GM23338 (cell line): Measurements from ENCODE around the gene TSPAN1. TPM values are rescaled to one million over a fixed set of nuclear protein-coding genes. Genes with fewer than 3 reads are reported as not detected.

ENCODE experiments used
- ATAC-seq: fragments of 200-7000 bp; cut with Tn5 transposase; 3 replicates; pipeline ENCODE4 v1.9.1; 2020
- DNase-seq: peaks from one replicate; pipeline ENCODE4 v3.0.0-alpha.2; 2015; ENCODE audit warnings: low spot score
- H2AFZ ChIP-seq: fragments of 200-600 bp; sonication (generic); 2 replicates; pipeline ENCODE4 v1.8.0; 2016; ENCODE audit warnings: antibody characterized with exemption, mild to moderate bottlenecking, moderate library complexity
- H3F3A ChIP-seq: fragments of 200-600 bp; sonication (generic); replicated peaks from 2 replicates; pipeline ENCODE4 v1.8.0; 2017; ENCODE audit warnings: antibody characterized with exemption, mixed run types, low read depth
- H3K27ac ChIP-seq: fragments of 200-600 bp; sonication (generic); 2 replicates; pipeline ENCODE4 v1.6.1; 2016; ENCODE audit warnings: low read depth
- H3K27me3 ChIP-seq: fragments of 200-600 bp; sonication (generic); 2 replicates; pipeline ENCODE4 v1.8.0; 2016; ENCODE audit warnings: mild to moderate bottlenecking, mixed run types, moderate library complexity; ENCODE audit not compliant: insufficient read depth
- H3K36me3 ChIP-seq: fragments of 200-600 bp; sonication (generic); 2 replicates; pipeline ENCODE4 v1.8.0; 2016; ENCODE audit warnings: mild to moderate bottlenecking; ENCODE audit not compliant: insufficient read depth
- H3K4me1 ChIP-seq: fragments of 200-600 bp; sonication (generic); 2 replicates; pipeline ENCODE4 v1.8.0; 2016; ENCODE audit warnings: mild to moderate bottlenecking, moderate library complexity; ENCODE audit not compliant: insufficient read depth
- H3K4me2 ChIP-seq: fragments of 200-600 bp; sonication (generic); 2 replicates; pipeline ENCODE4 v1.7.1; 2017; ENCODE audit warnings: mixed run types
- H3K4me3 ChIP-seq: fragments of 200-600 bp; sonication (generic); 2 replicates; pipeline ENCODE4 v1.6.1; 2016; ENCODE audit warnings: mixed run types
- H3K79me2 ChIP-seq: fragments of 200-600 bp; sonication (generic); replicated peaks from 2 replicates; pipeline ENCODE4 v1.8.0; 2017; ENCODE audit warnings: mild to moderate bottlenecking; ENCODE audit not compliant: insufficient read depth
- H3K9me2 ChIP-seq: fragments of 200-600 bp; sonication (generic); 2 replicates; pipeline ENCODE4 v1.8.0; 2017; ENCODE audit not compliant: insufficient read depth
- H4K20me1 ChIP-seq: fragments of 200-600 bp; sonication (generic); replicated peaks from 2 replicates; pipeline ENCODE4 v1.8.0; 2017; ENCODE audit warnings: mild to moderate bottlenecking; ENCODE audit not compliant: insufficient read depth
- H3K27ac Mint-ChIP-seq: 2 replicates; pipeline ENCODE4 v1.8.0; 2020; ENCODE audit warnings: inconsistent platforms, mild to moderate bottlenecking, moderate library complexity, mixed read lengths
- H3K27me3 Mint-ChIP-seq: 3 replicates; pipeline ENCODE4 v1.8.0; 2022; ENCODE audit warnings: low read depth, mild to moderate bottlenecking, moderate library complexity, mixed read lengths, inconsistent platforms; ENCODE audit not compliant: insufficient read depth, poor library complexity
- H3K36me3 Mint-ChIP-seq: 3 replicates; pipeline ENCODE4 v1.8.0; 2021; ENCODE audit warnings: low read depth, mild to moderate bottlenecking, inconsistent platforms, moderate library complexity, mixed read lengths
- H3K4me1 Mint-ChIP-seq: 3 replicates; pipeline ENCODE4 v1.8.0; 2020; ENCODE audit warnings: mild to moderate bottlenecking, inconsistent platforms, mixed read lengths
- H3K4me3 Mint-ChIP-seq: 3 replicates; pipeline ENCODE4 v1.8.0; 2021; ENCODE audit warnings: moderate library complexity, mild to moderate bottlenecking, inconsistent platforms, mixed read lengths
- H3K9me3 Mint-ChIP-seq: 3 replicates; pipeline ENCODE4 v1.8.0; 2020; ENCODE audit warnings: moderate library complexity, mild to moderate bottlenecking, inconsistent platforms, mixed read lengths
- EZH2 ChIP-seq: fragments of 200-600 bp; sonication (generic); IDR thresholded peaks from one replicate; pipeline ENCODE4 v1.8.0; 2017; ENCODE audit warnings: antibody characterized with exemption, mild to moderate bottlenecking, low read depth; ENCODE audit not compliant: unreplicated experiment
- JUNB ChIP-seq: IDR thresholded peaks from one replicate; pipeline ENCODE4 v1.6.1; 2016; ENCODE audit warnings: antibody characterized with exemption; ENCODE audit not compliant: unreplicated experiment
- NANOG ChIP-seq: IDR thresholded peaks from 2 replicates; pipeline ENCODE4 v1.6.1; 2016; ENCODE audit warnings: antibody characterized with exemption, borderline replicate concordance
- POLR2AphosphoS5 ChIP-seq: IDR thresholded peaks from 2 replicates; pipeline ENCODE4 v1.6.1; 2016; ENCODE audit warnings: antibody characterized with exemption, low read depth
- STAT1 ChIP-seq: IDR thresholded peaks from one replicate; pipeline ENCODE4 v1.6.1; 2016; ENCODE audit warnings: antibody characterized with exemption; ENCODE audit not compliant: unreplicated experiment
- ZNF114 ChIP-seq: fragments of 250-450 bp; sonication (Bioruptor Pico); IDR thresholded peaks from 2 replicates; pipeline ENCODE4 v1.5.0; 2020; ENCODE audit warnings: mild to moderate bottlenecking, moderate library complexity
- ZNF331 ChIP-seq: fragments of 250-450 bp; sonication (Bioruptor Pico); IDR thresholded peaks from 2 replicates; pipeline ENCODE4 v1.5.0; 2020; ENCODE audit warnings: low read depth, mild to moderate bottlenecking, moderate library complexity
- polyA plus RNA-seq: library from polyadenylated mRNA; unstranded; fragments of >200 nt; fragmentation: Nextera tagmentation; extraction: Ambion mirVana; gene quantifications from 2 replicates; pipeline ENCODE4 v1.2.1, GENCODE V29; 2016
- total RNA-seq: library from RNA; depleted of rRNA; stranded (reverse); fragments of >200 nt; shearing (Covaris generic); gene quantifications from 2 replicates; pipeline ENCODE4 v1.2.3, GENCODE V29; 2014
- TF ChIP-seq, protein P1 (sequence below): IDR thresholded peaks from one replicate; pipeline ENCODE4 v1.6.1; 2018; ENCODE audit warnings: antibody characterized with exemption; ENCODE audit not compliant: unreplicated experiment
- TF ChIP-seq, protein P2 (sequence below): IDR thresholded peaks from 2 replicates; pipeline ENCODE4 v1.6.1; 2016; ENCODE audit warnings: antibody characterized with exemption

TSPAN1 gene
- total and polyA plus RNA-seq, 2 experiments from 2014 or later = not detected

DNA sequence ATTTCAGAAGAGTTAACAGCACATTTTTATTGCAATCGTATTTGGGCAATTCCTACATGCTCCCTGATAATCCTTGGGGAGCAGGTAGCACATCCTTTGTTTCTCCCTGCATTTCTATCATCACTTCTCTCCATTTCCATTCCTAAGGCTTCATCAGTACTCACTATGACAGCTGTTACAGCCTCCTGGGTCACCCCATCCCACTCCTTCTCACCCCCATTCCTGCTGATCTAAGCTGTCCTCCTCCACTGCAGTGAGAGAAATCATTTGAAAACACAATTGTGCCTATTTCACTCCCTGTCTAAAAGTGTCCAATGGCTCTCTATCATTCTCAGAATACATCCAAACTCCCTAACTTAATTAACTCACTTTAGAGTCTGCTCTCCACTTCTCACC lies 17.0 kb upstream of the TSPAN1 start (continued):
- TF ChIP-seq NANOG (no peak), STAT1 (no peak), EZH2 (no peak), ZNF331 (CRISPR knock-in tag) (no peak), JUNB (no peak)
- TF ChIP-seq, protein P1, sequence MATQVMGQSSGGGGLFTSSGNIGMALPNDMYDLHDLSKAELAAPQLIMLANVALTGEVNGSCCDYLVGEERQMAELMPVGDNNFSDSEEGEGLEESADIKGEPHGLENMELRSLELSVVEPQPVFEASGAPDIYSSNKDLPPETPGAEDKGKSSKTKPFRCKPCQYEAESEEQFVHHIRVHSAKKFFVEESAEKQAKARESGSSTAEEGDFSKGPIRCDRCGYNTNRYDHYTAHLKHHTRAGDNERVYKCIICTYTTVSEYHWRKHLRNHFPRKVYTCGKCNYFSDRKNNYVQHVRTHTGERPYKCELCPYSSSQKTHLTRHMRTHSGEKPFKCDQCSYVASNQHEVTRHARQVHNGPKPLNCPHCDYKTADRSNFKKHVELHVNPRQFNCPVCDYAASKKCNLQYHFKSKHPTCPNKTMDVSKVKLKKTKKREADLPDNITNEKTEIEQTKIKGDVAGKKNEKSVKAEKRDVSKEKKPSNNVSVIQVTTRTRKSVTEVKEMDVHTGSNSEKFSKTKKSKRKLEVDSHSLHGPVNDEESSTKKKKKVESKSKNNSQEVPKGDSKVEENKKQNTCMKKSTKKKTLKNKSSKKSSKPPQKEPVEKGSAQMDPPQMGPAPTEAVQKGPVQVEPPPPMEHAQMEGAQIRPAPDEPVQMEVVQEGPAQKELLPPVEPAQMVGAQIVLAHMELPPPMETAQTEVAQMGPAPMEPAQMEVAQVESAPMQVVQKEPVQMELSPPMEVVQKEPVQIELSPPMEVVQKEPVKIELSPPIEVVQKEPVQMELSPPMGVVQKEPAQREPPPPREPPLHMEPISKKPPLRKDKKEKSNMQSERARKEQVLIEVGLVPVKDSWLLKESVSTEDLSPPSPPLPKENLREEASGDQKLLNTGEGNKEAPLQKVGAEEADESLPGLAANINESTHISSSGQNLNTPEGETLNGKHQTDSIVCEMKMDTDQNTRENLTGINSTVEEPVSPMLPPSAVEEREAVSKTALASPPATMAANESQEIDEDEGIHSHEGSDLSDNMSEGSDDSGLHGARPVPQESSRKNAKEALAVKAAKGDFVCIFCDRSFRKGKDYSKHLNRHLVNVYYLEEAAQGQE = no peak

DNA sequence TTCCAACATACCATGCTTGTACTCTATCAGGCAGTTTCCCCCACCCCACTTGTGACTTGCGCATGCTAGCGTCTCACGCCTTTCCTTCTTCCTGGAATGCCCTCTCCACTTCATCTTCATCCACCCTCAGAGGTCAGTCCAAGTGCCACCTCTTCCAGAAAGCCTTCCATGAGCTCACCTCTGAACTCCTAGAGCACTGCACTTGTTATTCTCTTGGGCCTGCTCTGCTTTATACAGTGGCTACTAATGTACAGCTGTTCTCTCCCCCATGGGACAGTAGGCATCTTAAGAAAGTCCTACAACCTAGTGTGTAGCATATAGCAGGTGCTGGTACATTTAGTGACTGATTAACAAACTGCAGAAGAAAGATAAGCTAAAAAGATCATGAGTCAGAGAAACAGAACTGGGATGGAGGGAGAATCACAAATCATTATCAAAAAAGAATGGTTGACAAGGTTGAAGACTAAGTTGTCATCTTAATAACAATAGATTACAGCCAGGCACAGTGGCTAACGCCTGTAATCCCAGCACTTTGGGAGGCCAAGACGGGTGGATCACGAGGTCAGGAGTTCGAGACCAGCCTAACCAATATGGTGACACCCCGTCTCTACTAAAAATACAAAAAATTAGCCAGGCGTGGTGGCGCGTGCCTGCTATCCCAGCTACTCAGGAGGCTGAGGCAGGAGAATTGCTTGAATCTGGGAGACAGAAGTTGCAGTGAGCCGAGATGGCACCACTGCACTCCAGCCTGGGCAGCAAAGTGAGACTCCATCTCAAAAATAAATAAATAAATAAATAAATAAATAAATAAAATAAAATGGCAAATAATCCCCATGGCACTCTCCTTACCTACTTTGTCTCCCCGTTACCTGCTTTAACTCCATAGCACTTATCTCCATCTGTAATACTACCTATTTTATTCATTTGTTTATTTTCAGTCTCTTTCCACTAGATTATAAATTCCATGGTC lies 16.3 kb upstream of the TSPAN1 start:
- peaks cover 2% of the 10 kb centered on the region for H3K27me3 Mint-ChIP-seq
- Histone ChIP-seq H3K4me2 (no peak overlapping the region), H2AFZ (0 out of 2 replicates have a peak overlapping the region, but pooled peaks have one; percentile 66), H3K4me3 (no peak overlapping the region), H4K20me1 (no peaks in the 10 kb centered on the region), H3K27ac (no peak overlapping the region), H3K27me3 (no peaks in the 10 kb centered on the region), H3K4me1 (no peaks in the 10 kb centered on the region), H3K36me3 (no peaks in the 10 kb centered on the region), H3F3A (no peaks in the 10 kb centered on the region), H3K9me2 (no peaks in the 10 kb centered on the region), H3K79me2 (no peaks in the 10 kb centered on the region)
- H3K4me1 Mint-ChIP-seq = no peaks in the 10 kb centered on the region; the same call in 2 of the 3 replicates
- H3K36me3 Mint-ChIP-seq = no peaks in the 10 kb centered on the region
- ATAC-seq (no peak), DNase-seq (no peak)
- no peak overlapping the region for H3K27ac Mint-ChIP-seq
- H3K9me3 Mint-ChIP-seq = no peaks in the 10 kb centered on the region
- no peak overlapping the region for H3K4me3 Mint-ChIP-seq
- TF ChIP-seq NANOG (no peak), POLR2AphosphoS5 (no peak), ZNF331 (CRISPR knock-in tag) (no peak), EZH2 (no peak), ZNF114 (CRISPR knock-in tag) (no peak)
- TF ChIP-seq, protein P2, sequence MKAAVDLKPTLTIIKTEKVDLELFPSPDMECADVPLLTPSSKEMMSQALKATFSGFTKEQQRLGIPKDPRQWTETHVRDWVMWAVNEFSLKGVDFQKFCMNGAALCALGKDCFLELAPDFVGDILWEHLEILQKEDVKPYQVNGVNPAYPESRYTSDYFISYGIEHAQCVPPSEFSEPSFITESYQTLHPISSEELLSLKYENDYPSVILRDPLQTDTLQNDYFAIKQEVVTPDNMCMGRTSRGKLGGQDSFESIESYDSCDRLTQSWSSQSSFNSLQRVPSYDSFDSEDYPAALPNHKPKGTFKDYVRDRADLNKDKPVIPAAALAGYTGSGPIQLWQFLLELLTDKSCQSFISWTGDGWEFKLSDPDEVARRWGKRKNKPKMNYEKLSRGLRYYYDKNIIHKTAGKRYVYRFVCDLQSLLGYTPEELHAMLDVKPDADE = no peak
- TF ChIP-seq, protein P1 = no peak
